C4-2B (cell line): ENCODE results near the gene LBHD2.

ENCODE experiments used
- H3K27ac ChIP-seq: fragments of 450-650 bp; 2 replicates; pipeline ENCODE4 v1.5.1; 2017
- CTCF ChIP-seq: fragments of 450-650 bp; conservative IDR thresholded peaks from 2 replicates; pipeline ENCODE4 v1.5.1; 2017; ENCODE audit warnings: mild to moderate bottlenecking
- ZFX ChIP-seq: fragments of 450-650 bp; IDR thresholded peaks from 2 replicates; pipeline ENCODE4 v1.6.1; 2017

The LBHD2 gene

DNA sequence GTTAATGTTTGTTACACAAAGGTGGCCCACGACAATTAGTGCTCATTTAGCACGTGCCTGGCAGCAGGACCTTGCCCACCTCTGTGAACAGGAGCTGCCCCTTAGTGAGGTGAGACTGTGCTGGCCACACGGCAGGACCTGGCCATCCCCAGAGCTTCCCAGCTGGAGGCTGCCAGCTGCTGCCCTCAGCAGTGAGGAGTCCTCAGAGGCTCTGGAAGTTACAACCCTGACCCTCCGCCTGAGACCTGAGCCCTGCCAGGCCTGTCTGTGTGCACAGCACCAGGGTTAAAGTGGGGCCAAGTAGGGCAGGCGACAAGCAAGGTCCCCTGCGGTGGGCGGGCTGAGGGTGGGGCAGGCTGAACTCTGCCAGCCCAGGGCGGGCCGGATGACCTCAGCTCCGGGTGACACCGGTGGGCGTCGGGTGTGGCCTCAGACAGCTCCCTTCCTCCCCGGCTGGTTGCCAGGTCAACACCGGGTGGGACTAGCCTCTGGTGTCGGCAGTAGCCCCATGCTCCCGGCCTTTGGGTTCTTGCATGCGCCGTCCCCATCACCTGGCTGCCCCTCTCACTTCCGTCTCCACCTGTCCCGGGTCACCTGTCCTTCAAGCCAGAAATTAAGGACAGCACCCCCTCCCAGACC lies 9.2 kb upstream of the LBHD2 start:
- no peak for TF ChIP-seq CTCF
- TF ChIP-seq ZFX: no peak
- no peak overlapping the region; the same call in 1 of the 2 replicates for H3K27ac ChIP-seq

DNA sequence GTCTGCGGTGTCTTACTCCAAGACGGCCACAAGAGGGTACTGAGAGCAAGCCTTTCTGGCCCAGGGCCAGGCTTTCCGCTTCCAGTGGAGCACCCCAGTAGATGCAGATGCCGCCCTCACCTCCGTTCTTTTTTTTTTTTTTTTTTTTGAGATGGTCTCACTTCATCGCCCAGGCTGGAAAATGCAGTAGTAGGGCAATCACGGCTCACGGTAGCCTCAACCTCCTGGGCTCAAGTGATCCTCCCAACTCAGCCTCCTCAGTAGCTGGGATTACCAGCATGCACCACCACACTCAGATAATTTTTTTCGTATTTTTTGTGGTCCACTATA lies 5.6 kb upstream of the LBHD2 start:
- TF ChIP-seq ZFX (no peak), CTCF (peak; percentile 82)
- H3K27ac ChIP-seq: no peak overlapping the region

GRCh38 chr14:103078860-103079587 lies 5.0 kb upstream of the LBHD2 start:
- no peak overlapping the region for H3K27ac ChIP-seq
- TF ChIP-seq CTCF (no peak), ZFX (no peak)

DNA sequence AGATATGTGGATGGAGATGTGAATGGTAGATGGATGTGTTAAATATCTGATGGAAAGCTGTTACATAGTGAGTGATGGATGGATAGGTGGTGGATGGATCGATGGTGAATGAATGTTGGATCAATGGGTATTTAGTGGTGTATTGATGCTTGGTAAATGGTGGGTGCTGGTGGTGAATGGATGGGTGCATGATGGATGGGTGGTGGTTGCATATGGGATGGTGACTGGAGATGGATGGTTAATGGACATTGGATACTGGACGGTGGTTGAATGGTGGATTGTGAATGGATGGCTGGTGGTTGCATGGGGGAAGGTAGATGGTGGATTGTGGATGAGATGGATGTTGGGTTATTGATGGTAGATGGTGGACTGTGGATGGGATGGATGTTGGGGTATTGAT lies 2.1 kb upstream of the LBHD2 start:
- H3K27ac ChIP-seq: no peak overlapping the region
- no peak for TF ChIP-seq CTCF
- no peak for TF ChIP-seq ZFX

DNA sequence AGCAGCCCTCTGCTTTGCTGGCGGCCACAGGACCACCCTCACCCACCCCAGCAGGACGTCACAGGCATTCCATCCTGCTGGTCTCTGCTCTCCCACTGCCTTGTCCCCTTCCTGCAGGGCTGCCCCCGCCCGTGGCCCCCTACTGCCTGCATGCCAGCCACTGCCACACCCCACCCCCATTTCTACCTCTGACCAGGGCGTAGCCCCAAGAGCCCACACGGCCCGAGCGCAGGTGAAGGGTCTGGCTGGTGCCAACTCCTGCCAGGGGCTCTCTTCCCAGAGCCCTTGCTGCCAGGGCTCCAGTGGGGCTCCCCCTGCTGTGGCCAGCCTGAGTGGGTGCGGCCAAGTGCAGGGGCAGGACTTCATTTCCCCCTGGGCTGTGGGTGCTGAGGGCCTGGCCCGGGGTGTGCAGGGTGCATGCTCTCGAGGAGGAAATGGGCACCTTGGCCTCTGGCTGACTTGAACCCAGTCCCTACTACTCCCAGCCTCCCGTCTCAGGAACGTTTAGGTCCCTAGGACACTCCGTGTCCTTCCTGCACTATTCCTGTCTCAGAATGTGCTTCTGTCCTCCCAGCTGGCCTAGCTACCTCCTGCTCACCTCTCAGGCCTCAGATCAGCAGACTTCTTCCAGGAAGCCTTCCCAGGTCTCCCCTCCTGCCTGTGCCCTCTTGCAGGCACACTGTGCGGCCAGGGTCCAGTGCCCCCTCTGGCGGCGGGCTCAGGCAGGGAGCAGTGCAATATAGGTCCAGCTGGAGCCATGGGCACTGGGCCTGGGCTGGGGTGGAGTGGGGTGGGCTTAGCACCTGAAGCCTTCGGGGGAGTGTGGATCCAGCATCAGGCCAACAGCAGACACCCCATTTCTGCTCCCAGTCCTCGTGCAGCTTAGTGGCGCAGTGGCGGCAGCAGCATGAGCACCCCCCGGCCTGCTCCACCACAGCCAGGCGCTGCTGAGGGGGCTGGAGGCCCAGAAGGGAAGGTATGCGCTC lies 1.4 kb downstream of the LBHD2 start:
- H3K27ac ChIP-seq: no peak overlapping the region

GRCh38 chr14:103086771-103087342 lies 2.8 kb downstream of the LBHD2 start:
- H3K27ac ChIP-seq: no peak overlapping the region
- TF ChIP-seq CTCF (no peak), ZFX (no peak)

More for the DNA sequence above, 1.4 kb downstream of the LBHD2 start:
- TF ChIP-seq ZFX (no peak), CTCF (peak; percentile 61)
